Smooth muscle cell (in vitro differentiated cells): ENCODE data around the gene MGAT4B. TPM values are rescaled to one million over a fixed set of nuclear protein-coding genes. Genes with fewer than 3 reads are reported as not detected.

Experiments used
- DNase-seq: peaks from one replicate; lab custom pipeline; 2025; ENCODE audit not compliant: unreplicated experiment; lab: John Stamatoyannopoulos, UW
- H2AFZ ChIP-seq: fragments of 200-600 bp; sonication (generic); 2 replicates; pipeline ENCODE4 v1.6.0; 2016; ENCODE audit warnings: antibody characterized with exemption, low read depth, mild to moderate bottlenecking
- H3F3A ChIP-seq: fragments of 200-600 bp; sonication (generic); 2 replicates; pipeline ENCODE4 v1.6.0; 2017; ENCODE audit warnings: antibody characterized with exemption, low read depth
- H3K27ac ChIP-seq: fragments of 200-600 bp; sonication (generic); 2 replicates; pipeline ENCODE4 v1.5.1; 2016; ENCODE audit warnings: low read depth, mild to moderate bottlenecking
- H3K27me3 ChIP-seq: fragments of 200-600 bp; sonication (generic); 2 replicates; pipeline ENCODE4 v1.6.1; 2016; ENCODE audit warnings: low read depth, mild to moderate bottlenecking
- H3K36me3 ChIP-seq: fragments of 200-600 bp; sonication (generic); 2 replicates; pipeline ENCODE4 v1.5.1; 2016; ENCODE audit warnings: low read depth
- H3K4me1 ChIP-seq: fragments of 200-600 bp; sonication (generic); 2 replicates; pipeline ENCODE4 v1.5.1; 2016; ENCODE audit warnings: low read depth
- H3K4me2 ChIP-seq: fragments of 200-600 bp; sonication (generic); 2 replicates; pipeline ENCODE4 v1.6.0; 2016; ENCODE audit warnings: mild to moderate bottlenecking
- H3K4me3 ChIP-seq: fragments of 200-600 bp; sonication (generic); 2 replicates; pipeline ENCODE4 v1.5.1; 2016; ENCODE audit warnings: mild to moderate bottlenecking
- H3K79me2 ChIP-seq: fragments of 200-600 bp; sonication (generic); 2 replicates; pipeline ENCODE4 v1.6.0; 2016; ENCODE audit warnings: low read depth, mild to moderate bottlenecking
- H3K9ac ChIP-seq: fragments of 200-600 bp; sonication (generic); 2 replicates; pipeline ENCODE4 v1.6.0; 2016; ENCODE audit warnings: low read depth
- H3K9me3 ChIP-seq: fragments of 200-600 bp; sonication (generic); replicated peaks from 2 replicates; pipeline ENCODE4 v1.5.1; 2016; ENCODE audit warnings: low read depth
- H4K20me1 ChIP-seq: fragments of 200-600 bp; sonication (generic); 2 replicates; pipeline ENCODE4 v1.6.0; 2016; ENCODE audit warnings: low read depth
- WGBS: methylation state at CpG from one replicate; pipeline ENCODE4 v1.1.7; 2016; ENCODE audit warnings: low lambda C conversion rate; 5-methylcytosine and 5-hydroxymethylcytosine counted together
- polyA plus RNA-seq: library from polyadenylated mRNA; unstranded; fragments of >200 nt; fragmentation: Nextera tagmentation; extraction: Ambion mirVana; gene quantifications from 2 replicates; pipeline ENCODE4 v1.2.1, GENCODE V29; 2016
- total RNA-seq: library from RNA; depleted of rRNA; stranded (reverse); fragments of >200 nt; gene quantifications from 2 replicates; pipeline ENCODE4 v1.2.3, GENCODE V29; 2014
- TF ChIP-seq, protein P1 (sequence below): fragments of 200-600 bp; sonication (generic); IDR thresholded peaks from 2 replicates; pipeline ENCODE4 v1.5.1; 2017; ENCODE audit warnings: borderline replicate concordance, mild to moderate bottlenecking, antibody characterized with exemption; ENCODE audit not compliant: insufficient read depth, poor library complexity, severe bottlenecking

Gene MGAT4B
- total and polyA plus RNA-seq, 2 experiments from 2014 or later: 60.0 to 121 TPM

DNA sequence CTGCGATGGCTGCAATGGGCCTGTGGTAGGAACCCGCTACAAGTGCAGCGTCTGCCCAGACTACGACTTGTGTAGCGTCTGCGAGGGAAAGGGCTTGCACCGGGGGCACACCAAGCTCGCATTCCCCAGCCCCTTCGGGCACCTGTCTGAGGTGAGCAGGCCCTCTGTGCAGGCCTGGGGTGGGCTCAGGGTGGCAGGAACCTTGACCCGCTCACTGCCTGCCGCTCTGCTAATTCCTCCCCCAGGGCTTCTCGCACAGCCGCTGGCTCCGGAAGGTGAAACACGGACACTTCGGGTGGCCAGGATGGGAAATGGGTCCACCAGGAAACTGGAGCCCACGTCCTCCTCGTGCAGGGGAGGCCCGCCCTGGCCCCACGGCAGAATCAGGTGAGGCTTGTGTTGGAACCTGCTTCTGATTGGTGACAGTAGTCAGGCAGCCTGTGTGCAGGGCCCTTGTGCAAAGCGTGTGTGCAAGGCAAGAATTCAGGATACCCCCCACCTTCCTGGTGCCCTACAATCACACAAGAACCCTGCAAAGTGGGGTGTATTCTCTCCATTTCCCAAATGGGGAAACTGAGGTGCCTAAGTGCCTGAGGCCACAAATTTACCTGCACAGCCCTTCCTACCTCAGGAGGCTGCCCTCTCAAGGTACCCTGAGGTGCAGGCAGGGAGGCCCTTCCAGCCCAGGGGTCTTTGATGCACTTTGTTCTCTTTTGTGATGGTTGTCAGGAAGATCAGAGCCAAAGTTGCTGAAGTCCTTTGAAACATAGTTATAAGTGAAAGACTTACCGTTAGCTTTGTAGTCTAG, 17.5 kb upstream of the MGAT4B start:
- Histone ChIP-seq H4K20me1 (peaks cover 80% of the 10 kb centered on the region), H3K36me3 (peaks cover 5% of the 10 kb centered on the region), H3K4me2 (no peak overlapping the region)

DNA sequence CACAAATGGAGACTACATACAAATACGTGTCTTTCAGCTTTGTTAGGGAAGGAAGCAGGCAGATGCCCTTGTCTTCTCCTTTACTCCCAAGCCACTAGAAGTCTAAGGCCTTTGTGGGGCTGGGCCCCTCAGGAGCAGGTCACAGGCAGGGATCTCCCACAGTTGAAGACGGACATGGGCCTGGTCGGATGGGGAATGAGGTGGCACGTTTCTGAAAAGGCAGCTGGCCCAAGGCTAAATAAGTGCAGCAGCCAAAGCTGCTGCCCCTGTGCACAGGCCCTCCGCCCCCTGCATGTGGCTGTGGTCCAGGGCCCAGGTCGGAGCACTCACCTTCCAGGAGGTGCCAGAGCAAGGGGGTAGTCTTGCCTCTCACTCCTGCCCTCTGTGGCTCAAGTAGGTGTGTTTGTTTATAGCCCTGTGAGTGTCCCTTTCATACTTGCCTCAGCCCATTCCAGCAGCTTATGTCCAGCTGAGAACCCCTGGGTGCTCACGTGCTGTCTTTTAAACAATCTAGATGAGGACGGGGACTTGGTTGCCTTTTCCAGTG, 15.9 kb upstream of the MGAT4B start:
- Histone ChIP-seq H4K20me1 (peaks cover 64% of the 10 kb centered on the region), H3K79me2 (peaks cover 29% of the 10 kb centered on the region), H3K4me1 (peaks cover 33% of the 10 kb centered on the region), H3K27me3 (no peaks in the 10 kb centered on the region), H3K4me3 (peak overlapping the region; percentile 95), H2AFZ (no peak overlapping the region), H3K36me3 (peaks cover 5% of the 10 kb centered on the region), H3F3A (peaks cover 20% of the 10 kb centered on the region), H3K9me3 (no peaks in the 10 kb centered on the region), H3K4me2 (peak overlapping the region; percentile 96), H3K27ac (no peak overlapping the region), H3K9ac (no peak overlapping the region)
- TF ChIP-seq, protein P1, sequence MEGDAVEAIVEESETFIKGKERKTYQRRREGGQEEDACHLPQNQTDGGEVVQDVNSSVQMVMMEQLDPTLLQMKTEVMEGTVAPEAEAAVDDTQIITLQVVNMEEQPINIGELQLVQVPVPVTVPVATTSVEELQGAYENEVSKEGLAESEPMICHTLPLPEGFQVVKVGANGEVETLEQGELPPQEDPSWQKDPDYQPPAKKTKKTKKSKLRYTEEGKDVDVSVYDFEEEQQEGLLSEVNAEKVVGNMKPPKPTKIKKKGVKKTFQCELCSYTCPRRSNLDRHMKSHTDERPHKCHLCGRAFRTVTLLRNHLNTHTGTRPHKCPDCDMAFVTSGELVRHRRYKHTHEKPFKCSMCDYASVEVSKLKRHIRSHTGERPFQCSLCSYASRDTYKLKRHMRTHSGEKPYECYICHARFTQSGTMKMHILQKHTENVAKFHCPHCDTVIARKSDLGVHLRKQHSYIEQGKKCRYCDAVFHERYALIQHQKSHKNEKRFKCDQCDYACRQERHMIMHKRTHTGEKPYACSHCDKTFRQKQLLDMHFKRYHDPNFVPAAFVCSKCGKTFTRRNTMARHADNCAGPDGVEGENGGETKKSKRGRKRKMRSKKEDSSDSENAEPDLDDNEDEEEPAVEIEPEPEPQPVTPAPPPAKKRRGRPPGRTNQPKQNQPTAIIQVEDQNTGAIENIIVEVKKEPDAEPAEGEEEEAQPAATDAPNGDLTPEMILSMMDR: no peak
- no peak for DNase-seq
- WGBS: 79% methylated on average over 8 of the region's 8 CpGs

More for the DNA sequence above, 17.5 kb upstream of the MGAT4B start:
- Histone ChIP-seq H3K9me3 (no peaks in the 10 kb centered on the region), H3K79me2 (peaks cover 41% of the 10 kb centered on the region), H3K27me3 (no peaks in the 10 kb centered on the region), H3K4me3 (no peak overlapping the region), H3K9ac (no peak overlapping the region), H3K27ac (no peak overlapping the region), H2AFZ (no peak overlapping the region), H3F3A (peaks cover 12% of the 10 kb centered on the region), H3K4me1 (peaks cover 24% of the 10 kb centered on the region)
- no peak for DNase-seq
- TF ChIP-seq, protein P1: no peak
- whole genome bisulfite sequencing: 97% methylated on average over 22 of the region's 22 CpGs

DNA sequence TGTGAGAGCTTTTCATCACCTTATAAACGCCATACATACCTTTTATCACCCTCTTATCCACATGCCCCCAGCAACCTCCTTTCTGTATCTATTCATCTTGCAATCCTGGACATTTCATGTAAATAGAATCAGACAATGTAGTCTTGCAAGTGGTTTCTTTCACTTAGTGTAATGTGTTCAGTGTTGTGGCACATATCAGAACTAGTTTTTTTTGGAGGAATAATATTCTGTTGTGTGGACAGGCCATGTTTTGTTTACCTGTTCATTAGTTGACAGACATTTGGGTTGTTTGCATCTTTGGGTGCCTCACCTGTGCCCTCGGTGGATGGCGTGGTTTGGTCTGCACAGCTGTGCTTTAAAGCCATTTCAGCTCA, 15.4 kb upstream of the MGAT4B start:
- Histone ChIP-seq H3F3A (peaks cover 23% of the 10 kb centered on the region), H3K9me3 (no peaks in the 10 kb centered on the region), H3K9ac (peak overlapping the region; percentile 99), H3K4me1 (peaks cover 36% of the 10 kb centered on the region), H4K20me1 (peaks cover 59% of the 10 kb centered on the region), H2AFZ (no peak overlapping the region), H3K4me2 (peak overlapping the region; percentile 96), H3K36me3 (peaks cover 5% of the 10 kb centered on the region), H3K79me2 (peaks cover 29% of the 10 kb centered on the region), H3K27me3 (no peaks in the 10 kb centered on the region), H3K27ac (no peak overlapping the region), H3K4me3 (peak overlapping the region; percentile 95)
- TF ChIP-seq, protein P1: no peak
- WGBS: 80% methylated on average over 3 of the region's 3 CpGs
- DNase-seq: no peak
